GM12878 (cell line): Measurements from ENCODE around the gene PLXNA2. TPM values are rescaled to one million over a fixed set of nuclear protein-coding genes. Genes with fewer than 3 reads are reported as not detected.

Experiments
- ATAC-seq: fragments of 200-7000 bp; cut with Tn5 transposase; 3 replicates; pipeline ENCODE4 v1.9.1; 2020; ENCODE audit warnings: mild to moderate bottlenecking, moderate library complexity
- BruUV-seq: library from RNA; stranded (reverse); fragments of 400-500 nt; replicated peaks from 2 replicates; lab custom pipeline; 2021; lab: Mats Ljungman, UMichigan
- CTCF ChIA-PET: fragments of 300-600 bp; sonication (Branson Sonifier 250); formaldehyde crosslinking; extraction: SDS; loops from one replicate; lab custom pipeline; 2021; ENCODE audit warnings: inconsistent platforms; lab: Yijun Ruan, JAX
- POLR2A ChIA-PET: fragments of 350-600 bp; formaldehyde crosslinking; extraction: SDS; loops from one replicate; lab custom pipeline; 2021; ENCODE audit warnings: inconsistent platforms; lab: Charles Lee
- RAD21 ChIA-PET: fragments of 300-600 bp; sonication (Branson Sonifier 250); formaldehyde crosslinking; loops from one replicate; lab custom pipeline; 2023; ENCODE audit warnings: antibody characterized with exemption; ENCODE audit not compliant: unreplicated experiment; lab: Charles Lee
- SMC1A ChIA-PET: fragments of 300-600 bp; sonication (Branson Sonifier 250); formaldehyde crosslinking; loops from one replicate; lab custom pipeline; 2023; ENCODE audit not compliant: unreplicated experiment, uncharacterized antibody; lab: Charles Lee
- DNase-seq: peaks from one replicate; pipeline ENCODE4 v3.0.0-alpha.2; 2011; ENCODE audit warnings: low read depth, low spot score
- FAIRE-seq: peaks from 3 replicates; lab custom pipeline; 2011; peaks lifted over from hg19 to GRCh38; lab: Jason Lieb, UNC
- H2AFZ ChIP-seq: 2 replicates; pipeline ENCODE4 v1.6.0; 2011; ENCODE audit warnings: low read depth, low read length, control low read depth; ENCODE audit not compliant: control insufficient read depth
- H3K27ac ChIP-seq: 2 replicates; pipeline ENCODE4 v1.5.1; 2011; ENCODE audit warnings: control low read depth; ENCODE audit not compliant: control insufficient read depth, insufficient read depth
- H3K27me3 ChIP-seq, 2 experiments: replicated peaks in 1 of 2; 2 replicates each; pipeline versions ENCODE4 v1.6.0 to v1.6.1; 2011; ENCODE audit warnings: low read length in 1 of 2; ENCODE audit not compliant: control insufficient read depth in 2 of 2, insufficient read depth in 2 of 2
- H3K36me3 ChIP-seq, 2 experiments: 2 replicates each; pipeline ENCODE4 v1.5.1; 2011; ENCODE audit warnings: low read length in 1 of 2; ENCODE audit not compliant: control insufficient read depth in 2 of 2, insufficient read depth in 2 of 2
- H3K4me1 ChIP-seq: 2 replicates; pipeline ENCODE4 v1.6.1; 2011; ENCODE audit warnings: mild to moderate bottlenecking, low read length, moderate library complexity, mixed read lengths; ENCODE audit not compliant: control insufficient read depth, insufficient read depth
- H3K4me2 ChIP-seq: 2 replicates; pipeline ENCODE4 v1.6.0; 2011; ENCODE audit warnings: control low read depth; ENCODE audit not compliant: control insufficient read depth, insufficient read depth
- H3K4me3 ChIP-seq: fragments of 200-600 bp; sonication (generic); 2 replicates; pipeline ENCODE4 v1.5.1; 2016
- H3K79me2 ChIP-seq: 2 replicates; pipeline ENCODE4 v1.6.0; 2011; ENCODE audit warnings: low read length; ENCODE audit not compliant: control insufficient read depth, insufficient read depth
- H3K9ac ChIP-seq: 2 replicates; pipeline ENCODE4 v1.8.0; 2011; ENCODE audit warnings: low read length, control low read depth, mixed read lengths; ENCODE audit not compliant: control insufficient read depth, insufficient read depth
- H3K9me3 ChIP-seq: replicated peaks from 3 replicates; pipeline ENCODE4 v1.5.1; 2011; ENCODE audit warnings: mild to moderate bottlenecking, low read length; ENCODE audit not compliant: control insufficient read depth, insufficient read depth
- H4K20me1 ChIP-seq: 2 replicates; pipeline ENCODE4 v1.6.0; 2011; ENCODE audit not compliant: control insufficient read depth, insufficient read depth
- DPF2 ChIP-seq: fragments of 450-650 bp; IDR thresholded peaks from 2 replicates; pipeline ENCODE4 v1.6.1; 2017; ENCODE audit warnings: mild to moderate bottlenecking
- IKZF2 ChIP-seq, 2 experiments: fragments of 450-650 bp; IDR thresholded peaks; 2 replicates each; pipeline ENCODE4 v1.6.1; 2017; ENCODE audit warnings: mild to moderate bottlenecking in 2 of 2, moderate library complexity in 2 of 2
- JUNB ChIP-seq: IDR thresholded peaks from 2 replicates; pipeline ENCODE4 v1.6.1; 2016; ENCODE audit warnings: antibody characterized with exemption, mild to moderate bottlenecking
- KAT2A ChIP-seq: conservative IDR thresholded peaks from 2 replicates; pipeline ENCODE4 v1.6.1; 2011; ENCODE audit warnings: low read depth, low read length; ENCODE audit not compliant: control insufficient read depth
- RBBP5 ChIP-seq: fragments of 200-600 bp; sonication (generic); conservative IDR thresholded peaks from 2 replicates; pipeline ENCODE4 v1.6.1; 2016
- RCOR1 ChIP-seq: conservative IDR thresholded peaks from 2 replicates; pipeline ENCODE4 v1.6.1; 2012; ENCODE audit warnings: low read depth, low read length, improper control_type of control experiment
- REST ChIP-seq: IDR thresholded peaks from 2 replicates; pipeline ENCODE4 v1.6.1; 2012; ENCODE audit warnings: mild to moderate bottlenecking, low read depth, low read length
- SMC3 ChIP-seq: IDR thresholded peaks from 2 replicates; pipeline ENCODE4 v1.6.1; 2011; ENCODE audit warnings: low read length, improper control_type of control experiment, borderline replicate concordance
- SP1 ChIP-seq: IDR thresholded peaks from one replicate; pipeline ENCODE4 v1.6.1; 2011; ENCODE audit warnings: low read depth, low read length
- STAT1 ChIP-seq: fragments of 450-650 bp; conservative IDR thresholded peaks from 2 replicates; pipeline ENCODE4 v1.6.1; 2014; ENCODE audit warnings: antibody characterized with exemption, mild to moderate bottlenecking
- SUZ12 ChIP-seq: fragments of 200-600 bp; sonication (generic); IDR thresholded peaks from one replicate; pipeline ENCODE4 v1.6.1; 2018; ENCODE audit warnings: antibody characterized with exemption, mild to moderate bottlenecking; ENCODE audit not compliant: unreplicated experiment
- TBL1XR1 ChIP-seq: IDR thresholded peaks from 2 replicates; pipeline ENCODE4 v1.6.1; 2012; ENCODE audit warnings: low read depth, low read length, improper control_type of control experiment
- YY1 ChIP-seq: IDR thresholded peaks from 2 replicates; pipeline ENCODE4 v1.6.1; 2011; ENCODE audit warnings: low read depth, mild to moderate bottlenecking, low read length
- ZNF274 ChIP-seq: IDR thresholded peaks from one replicate; pipeline ENCODE4 v1.8.0; 2011; ENCODE audit not compliant: insufficient read length, insufficient read depth
- ZNF622 ChIP-seq: fragments of 450-650 bp; IDR thresholded peaks from 2 replicates; pipeline ENCODE4 v1.6.1; 2017; ENCODE audit warnings: mild to moderate bottlenecking, inconsistent platforms
- ZSCAN29 ChIP-seq: fragments of 450-650 bp; IDR thresholded peaks from 2 replicates; pipeline ENCODE4 v1.6.1; 2017; ENCODE audit warnings: mild to moderate bottlenecking, moderate library complexity
- WGBS: methylation state at CpG from one replicate; pipeline ENCODE4 v1.1.6; 2016; ENCODE audit warnings: low lambda C conversion rate; ENCODE audit not compliant: insufficient replicate concordance, insufficient coverage; ENCODE audit errors: missing lambda C conversion rate; 5-methylcytosine and 5-hydroxymethylcytosine counted together
- in situ Hi-C: fragments of 300-500 bp; cut with MboI; formaldehyde crosslinking; loops from 9 replicates; pipeline ENCODE4 v1.14.3; 2018; ENCODE audit warnings: mixed read lengths
- intact Hi-C: fragments of 100-400 bp; cut with micrococcal nuclease; formaldehyde crosslinking; loops from one replicate; pipeline ENCODE4 v1.14.2; 2022; ENCODE audit not compliant: unreplicated experiment
- polyA plus RNA-seq, 11 experiments: library from polyadenylated mRNA; depleted of rRNA in 4 of 11; unstranded in 6 of 11; stranded (reverse) in 5 of 11; fragments of >200 nt; fragmentation: Nextera tagmentation in 4 of 11; fragmentation: Illumina TruSeq in 1 of 11; extraction: Ambion mirVana in 4 of 11; extraction: Trizol in 1 of 11; gene quantifications; 1 replicate in 1 of 11; 2 replicates in 10 of 11; pipeline versions ENCODE4 v1.2.1 to v1.2.3, GENCODE V29; 2011 to 2016; ENCODE audit warnings: inconsistent platforms in 2 of 11, missing spikeins in 2 of 11, low read depth in 1 of 11
- total RNA-seq, 4 experiments: library from RNA; depleted of rRNA in 3 of 4; stranded (reverse); fragments of >200 nt in 3 of 4; fragmentation: Illumina TruSeq in 1 of 4; extraction: Trizol in 1 of 4; gene quantifications; 2 replicates each; pipeline versions ENCODE4 v1.2.1 to v1.2.3, GENCODE V29; 2013 to 2021

Gene PLXNA2
- total and polyA plus RNA-seq, 10 of the 15 experiments (the other 5 are each of a cell fraction or from before 2014, with no cell fraction given): under 0.01 to 0.08 (median 0.07) TPM; not detected in 4

DNA sequence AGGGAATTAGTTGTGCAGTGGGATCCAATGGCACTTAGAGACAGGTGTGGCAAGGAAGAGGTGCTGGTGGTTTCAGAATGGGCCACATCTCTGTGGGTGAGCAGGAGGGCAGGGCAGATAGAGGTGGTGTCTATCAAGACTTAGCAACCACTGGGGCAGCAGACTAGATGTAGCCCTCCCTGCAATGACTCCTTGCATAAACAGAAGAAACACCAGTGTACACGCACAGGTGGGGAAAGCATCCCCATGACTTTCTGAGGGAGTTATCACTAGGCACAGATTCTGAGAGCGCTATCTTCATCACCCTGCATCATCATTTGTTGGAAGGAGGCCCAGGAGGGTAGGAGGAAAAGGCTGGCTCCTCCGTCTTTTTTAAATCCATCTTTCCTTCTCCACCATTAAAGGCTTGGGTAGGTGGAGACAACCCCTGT, 58.4 kb downstream of the PLXNA2 start:
- Histone ChIP-seq H3K4me2 (no peak overlapping the region), H3K9ac (no peak overlapping the region), H3K27ac (no peak overlapping the region), H3K36me3 (no peaks in the 10 kb centered on the region), H2AFZ (no peak overlapping the region), H3K4me1 (peaks cover 45% of the 10 kb centered on the region), H3K27me3 (no peaks in the 10 kb centered on the region), H3K9me3 (no peaks in the 10 kb centered on the region), H3K4me3 (no peak overlapping the region), H4K20me1 (no peaks in the 10 kb centered on the region), H3K79me2 (no peaks in the 10 kb centered on the region)
- intact Hi-C loops: no loop called here
- no TSS peak for BruUV-seq
- CTCF ChIA-PET: interaction anchor here (0.8 to 1.2 kb wide), 2 partner anchors 55 to 59 kb away, joined by 3 read pairs; no protein-coding TSS in a partner anchor
- SMC1A ChIA-PET: interaction anchor here (0.9 to 4.9 kb wide), 6 partner anchors 9 to 51 kb away, joined by 4 to 19 read pairs (median 6); no protein-coding TSS in a partner anchor
- DNase-seq (no peak), FAIRE-seq (no peak), ATAC-seq (no peak)
- 95% methylated on average over 3 of the region's 3 CpGs for WGBS
- no peak for TF ChIP-seq SP1
- no peak for TF ChIP-seq DPF2
- TF ChIP-seq JUNB: no peak
- TF ChIP-seq TBL1XR1: no peak
- TF ChIP-seq KAT2A: no peak
- no peak for TF ChIP-seq RBBP5
- TF ChIP-seq REST: no peak
- TF ChIP-seq ZNF622: no peak
- TF ChIP-seq RCOR1: no peak
- TF ChIP-seq STAT1: no peak
- TF ChIP-seq SMC3: no peak
- no peak for TF ChIP-seq ZSCAN29
- no peak for TF ChIP-seq ZNF274
- TF ChIP-seq YY1: no peak
- TF ChIP-seq SUZ12: no peak
- TF ChIP-seq IKZF2 (IDR thresholded peaks at IDR 0.05): no peak
- RAD21 ChIA-PET: interaction anchor here (0.6 to 4.7 kb wide), 3 partner anchors 7 to 58 kb away, joined by 3 to 40 read pairs (median 25); partner anchors contain the start of gene PLXNA2
- POLR2A ChIA-PET: interaction anchor here (0.8 to 1.0 kb wide), 2 partner anchors 23 to 35 kb away, joined by 3 to 5 read pairs; no protein-coding TSS in a partner anchor
- in situ Hi-C loops: no loop called here
